Neural progenitor cell (in vitro differentiated cells): ENCODE measurements around the gene NFIA.

Experiments used
- CTCF ChIP-seq: fragments of 200-600 bp; sonication (generic); IDR thresholded peaks from 2 replicates; pipeline ENCODE4 v1.5.1; 2017; ENCODE audit warnings: antibody characterized with exemption, mild to moderate bottlenecking
- EZH2 ChIP-seq: fragments of 200-600 bp; sonication (generic); IDR thresholded peaks from 2 replicates; pipeline ENCODE4 v1.6.1; 2017; ENCODE audit warnings: antibody characterized with exemption, mild to moderate bottlenecking, moderate library complexity
- EZH2phosphoT487 ChIP-seq: fragments of 200-600 bp; sonication (generic); IDR thresholded peaks from 2 replicates; pipeline ENCODE4 v1.6.1; 2017; ENCODE audit warnings: antibody characterized with exemption

- no peak for TF ChIP-seq CTCF
- TF ChIP-seq EZH2phosphoT487 = no peak
- no peak for TF ChIP-seq EZH2
Observed at GRCh38 chr1:61412601-61413000, 330.2 kb downstream of the NFIA start.
